Measurements from ENCODE around the gene HIVEP3. TPM values are rescaled to one million over a fixed set of nuclear protein-coding genes. Genes with fewer than 3 reads are reported as not detected.

The HIVEP3 gene
- total RNA-seq, 1 donor from 2014 or later = 5.8 TPM

DNA sequence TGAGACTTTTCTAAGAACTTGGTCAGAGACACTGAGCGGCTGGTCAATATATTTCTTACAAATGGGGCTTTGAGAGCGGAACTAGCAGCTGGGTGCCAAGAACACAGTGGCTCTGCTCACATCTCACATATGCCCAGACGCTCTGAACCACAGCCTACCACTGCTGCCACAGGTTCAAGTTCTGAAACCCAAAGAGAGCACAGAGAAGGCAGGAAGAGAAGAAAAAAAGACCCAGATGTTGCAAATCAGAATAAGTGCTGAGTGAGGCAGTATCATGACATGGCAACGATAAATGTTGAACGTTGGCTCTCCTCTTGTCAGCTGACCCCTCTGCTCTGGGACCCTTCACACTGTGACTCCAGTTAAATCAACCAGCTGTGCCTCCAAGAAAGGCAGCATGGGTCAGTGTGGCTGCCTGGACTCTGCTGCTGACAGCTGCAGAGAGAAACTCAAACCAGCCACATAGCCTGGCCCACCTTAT is 26.4 kb downstream of the HIVEP3 start:
- TF ChIP-seq, protein P1, sequence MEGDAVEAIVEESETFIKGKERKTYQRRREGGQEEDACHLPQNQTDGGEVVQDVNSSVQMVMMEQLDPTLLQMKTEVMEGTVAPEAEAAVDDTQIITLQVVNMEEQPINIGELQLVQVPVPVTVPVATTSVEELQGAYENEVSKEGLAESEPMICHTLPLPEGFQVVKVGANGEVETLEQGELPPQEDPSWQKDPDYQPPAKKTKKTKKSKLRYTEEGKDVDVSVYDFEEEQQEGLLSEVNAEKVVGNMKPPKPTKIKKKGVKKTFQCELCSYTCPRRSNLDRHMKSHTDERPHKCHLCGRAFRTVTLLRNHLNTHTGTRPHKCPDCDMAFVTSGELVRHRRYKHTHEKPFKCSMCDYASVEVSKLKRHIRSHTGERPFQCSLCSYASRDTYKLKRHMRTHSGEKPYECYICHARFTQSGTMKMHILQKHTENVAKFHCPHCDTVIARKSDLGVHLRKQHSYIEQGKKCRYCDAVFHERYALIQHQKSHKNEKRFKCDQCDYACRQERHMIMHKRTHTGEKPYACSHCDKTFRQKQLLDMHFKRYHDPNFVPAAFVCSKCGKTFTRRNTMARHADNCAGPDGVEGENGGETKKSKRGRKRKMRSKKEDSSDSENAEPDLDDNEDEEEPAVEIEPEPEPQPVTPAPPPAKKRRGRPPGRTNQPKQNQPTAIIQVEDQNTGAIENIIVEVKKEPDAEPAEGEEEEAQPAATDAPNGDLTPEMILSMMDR (IDR thresholded peaks at IDR 0.05; ENCODE audit: insufficient read depth, low read length, poor library complexity, severe bottlenecking) = no peak
- H3K27me3 ChIP-seq (ENCODE audit: control insufficient read depth, insufficient read depth, low read length) = no peaks in the 10 kb centered on the region
- H3K36me3 ChIP-seq (ENCODE audit: control insufficient read depth, insufficient read depth, low read length) = no peaks in the 10 kb centered on the region
- DNase-seq (ENCODE audit: low read depth) = no peak
- H3K4me3 ChIP-seq (ENCODE audit: low read depth, low read length) = no peak overlapping the region

DNA sequence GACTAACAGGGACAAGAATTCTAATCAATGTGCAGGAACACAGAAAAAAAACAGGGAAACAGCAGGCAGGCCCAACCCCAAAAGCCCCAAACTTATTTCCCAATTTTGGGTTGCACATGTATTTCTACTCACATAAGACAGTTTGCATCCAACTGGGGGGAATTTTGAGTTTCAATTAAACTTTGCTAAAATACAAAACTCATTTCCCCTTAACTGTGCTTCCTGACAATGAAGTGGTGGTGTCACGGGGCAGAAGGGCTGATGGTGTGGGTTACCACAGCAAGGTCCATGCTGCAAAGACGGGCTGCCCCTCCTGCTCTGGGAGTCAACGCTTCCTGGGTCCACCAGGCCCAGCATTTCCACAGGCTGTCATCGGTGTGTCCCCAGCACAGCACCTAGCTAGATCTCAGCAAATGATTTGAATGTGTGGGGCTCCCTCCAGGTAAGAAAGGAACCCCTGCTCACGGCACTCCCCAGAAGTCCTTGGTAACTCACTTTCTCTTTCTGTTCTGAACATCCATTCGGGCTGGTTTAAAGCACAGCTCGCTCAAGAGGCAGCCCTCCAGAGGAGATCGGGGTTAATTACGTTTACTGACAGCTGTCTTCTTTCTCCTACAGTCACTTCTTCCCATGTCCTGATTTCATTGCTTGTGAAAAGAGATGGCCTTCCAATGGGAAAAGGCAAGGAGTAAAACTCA is 27.4 kb downstream of the HIVEP3 start:
- Histone ChIP-seq H3K4me3 (ENCODE audit: low read depth, low read length) (no peak overlapping the region), H3K27me3 (ENCODE audit: control insufficient read depth, insufficient read depth, low read length) (no peaks in the 10 kb centered on the region), H3K36me3 (ENCODE audit: control insufficient read depth, insufficient read depth, low read length) (no peaks in the 10 kb centered on the region)
- TF ChIP-seq, protein P1 (IDR thresholded peaks at IDR 0.05; ENCODE audit: insufficient read depth, low read length, poor library complexity, severe bottlenecking) = peak; percentile 29
- no peak for DNase-seq (ENCODE audit: low read depth)

DNA sequence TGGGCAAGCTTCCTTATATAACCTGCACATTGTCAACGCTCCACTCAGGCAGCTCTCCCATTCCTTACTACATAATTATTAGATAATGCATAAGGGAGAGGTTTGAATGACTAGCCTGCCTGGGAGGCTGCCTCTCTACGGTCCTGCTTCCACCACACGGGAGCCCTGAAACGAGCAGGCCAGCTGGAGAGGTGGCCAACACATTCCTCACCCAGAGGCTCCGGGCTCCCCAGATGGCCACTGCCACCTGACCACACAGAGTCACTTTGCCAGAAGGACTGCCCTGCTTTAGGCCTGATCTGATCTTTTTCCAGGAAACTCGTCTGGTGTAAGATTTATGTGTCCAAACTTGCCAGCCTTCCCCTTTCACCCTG is 27.9 kb downstream of the HIVEP3 start:
- DNase-seq (ENCODE audit: low read depth) = no peak
- Histone ChIP-seq H3K36me3 (ENCODE audit: control insufficient read depth, insufficient read depth, low read length) (no peaks in the 10 kb centered on the region), H3K27me3 (ENCODE audit: control insufficient read depth, insufficient read depth, low read length) (no peaks in the 10 kb centered on the region), H3K4me3 (ENCODE audit: low read depth, low read length) (no peak overlapping the region)
- TF ChIP-seq, protein P1 (IDR thresholded peaks at IDR 0.05; ENCODE audit: insufficient read depth, low read length, poor library complexity, severe bottlenecking) = no peak

DNA sequence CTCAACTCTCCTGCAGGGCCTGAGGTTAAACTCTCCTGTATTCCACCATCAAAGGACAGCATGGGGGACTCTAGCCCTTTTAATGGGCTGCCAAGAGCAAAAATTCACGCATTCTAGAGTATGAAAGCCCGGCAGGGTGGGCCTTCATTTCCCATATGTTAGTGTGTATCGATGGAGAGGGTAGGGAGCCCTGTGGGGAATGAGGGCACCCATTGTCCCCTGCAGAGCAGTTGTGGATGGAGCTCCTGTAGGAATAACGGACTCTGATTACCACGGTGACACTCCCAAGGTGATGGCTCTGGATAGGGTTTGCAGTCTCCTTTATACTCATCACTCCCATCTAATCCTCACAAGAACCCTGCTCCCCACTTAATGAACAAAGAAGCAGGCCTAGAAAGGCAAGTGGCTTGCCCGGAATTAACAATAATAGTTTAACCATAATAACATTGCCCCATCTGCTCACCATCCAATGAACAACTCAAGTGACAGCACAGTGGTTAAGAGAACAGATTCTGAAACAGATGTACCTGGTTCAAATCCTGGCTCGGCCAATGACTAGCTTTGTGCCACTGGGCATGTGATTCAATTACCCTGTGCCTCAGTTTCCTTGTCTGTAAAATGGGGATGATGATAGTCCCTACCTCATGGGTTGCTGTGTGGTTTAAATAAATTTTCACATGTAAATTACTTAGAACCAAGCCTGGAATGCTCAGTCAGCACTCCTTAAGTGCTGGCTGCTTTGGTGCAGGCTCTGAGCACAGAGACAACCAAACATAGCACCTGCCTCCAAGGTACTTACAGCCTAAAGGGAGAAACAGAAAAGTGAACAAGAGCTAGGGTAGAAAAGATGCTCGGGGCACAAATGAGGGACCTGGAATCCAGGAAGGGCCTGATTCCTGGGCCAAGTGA is 29.0 kb downstream of the HIVEP3 start:
- Histone ChIP-seq H3K4me3 (ENCODE audit: low read depth, low read length) (no peak overlapping the region), H3K27me3 (ENCODE audit: control insufficient read depth, insufficient read depth, low read length) (no peaks in the 10 kb centered on the region), H3K36me3 (ENCODE audit: control insufficient read depth, insufficient read depth, low read length) (no peaks in the 10 kb centered on the region)
- TF ChIP-seq, protein P1 (IDR thresholded peaks at IDR 0.05; ENCODE audit: insufficient read depth, low read length, poor library complexity, severe bottlenecking) = no peak
- no peak for DNase-seq (ENCODE audit: low read depth)

DNA sequence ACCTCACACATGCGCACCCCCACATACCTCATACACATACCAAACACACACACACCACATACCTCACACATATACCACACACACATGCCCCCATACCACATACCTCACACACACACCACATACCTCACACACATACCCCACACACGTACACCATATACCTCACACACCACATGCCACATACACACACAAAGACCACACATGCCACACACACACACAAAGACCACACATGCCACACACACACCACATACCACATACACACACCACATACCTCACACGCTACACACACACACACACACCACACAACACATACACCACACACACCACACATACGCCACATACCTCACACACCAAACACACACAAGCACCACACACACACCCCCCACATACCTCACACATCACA is 30.0 kb downstream of the HIVEP3 start:
- TF ChIP-seq, protein P1 (IDR thresholded peaks at IDR 0.05; ENCODE audit: insufficient read depth, low read length, poor library complexity, severe bottlenecking) = no peak
- H3K27me3 ChIP-seq (ENCODE audit: control insufficient read depth, insufficient read depth, low read length) = no peaks in the 10 kb centered on the region
- H3K4me3 ChIP-seq (ENCODE audit: low read depth, low read length) = no peak overlapping the region
- no peak for DNase-seq (ENCODE audit: low read depth)
- no peaks in the 10 kb centered on the region for H3K36me3 ChIP-seq (ENCODE audit: control insufficient read depth, insufficient read depth, low read length)
